NT2/D1 (cell line): ENCODE measurements around the gene XYLT1.
"Not testable (repeated sequence)": the region's sequence is repeated elsewhere in the genome, so short reads cannot be mapped to it uniquely, and the experiment has no call there.

ENCODE experiments used
- YY1 ChIP-seq: IDR thresholded peaks from 2 replicates; pipeline ENCODE4 v1.6.1; 2011; ENCODE audit not compliant: insufficient read length, insufficient read depth
- ZNF274 ChIP-seq: IDR thresholded peaks from 2 replicates; pipeline ENCODE4 v1.6.1; 2011; ENCODE audit warnings: mild to moderate bottlenecking, low read depth, low read length

DNA sequence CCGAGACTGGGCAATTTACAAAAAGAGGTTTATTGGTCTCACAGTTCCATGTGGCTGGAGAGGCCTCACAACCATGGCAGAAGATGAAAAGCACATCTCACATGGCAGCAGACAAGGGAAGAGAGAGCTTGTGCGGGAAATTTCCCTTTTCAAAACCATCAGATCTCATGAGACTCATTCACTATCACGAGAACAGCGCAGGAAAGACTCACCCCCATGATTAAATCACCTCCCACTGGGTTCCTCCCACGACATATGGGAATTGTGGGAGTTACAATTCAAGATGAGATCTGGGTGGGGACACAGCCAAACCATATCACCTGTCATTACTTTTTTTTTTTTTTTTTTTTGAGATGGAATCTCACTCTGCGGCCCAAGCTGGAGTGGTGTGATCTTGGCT is 60.4 kb downstream of the XYLT1 start:
- TF ChIP-seq ZNF274, YY1: not testable (repeated sequence)
